Measurements from ENCODE around the gene ESRP2.

Gene ESRP2

GRCh38 chr16:68265078-68265920 is 29.4 kb upstream of the ESRP2 start:
- intact Hi-C loops (cut with DNase I), result no loop called here
- DNase-seq, result peak in 32 of 42 donors; percentile 13 to 62 (median 37)

- intact Hi-C loops (cut with DNase I), result no loop called here
Observed at GRCh38 chr16:68264128-68265077, 28.5 kb upstream of the ESRP2 start, which contains the start of gene SLC7A6. SLC7A6 (plus strand) TSS chr16:68264526; CDS start chr16:68274727, 10,201 bp downstream.

GRCh38 chr16:68263559-68264127 is 27.7 kb upstream of the ESRP2 start:
- no peak for DNase-seq
- intact Hi-C loops (cut with DNase I), result no loop called here

More at GRCh38 chr16:68264128-68265077, 28.5 kb upstream of the ESRP2 start, which contains the start of gene SLC7A6:
- peak; percentile 44 to 89 (median 79) for DNase-seq

DNA sequence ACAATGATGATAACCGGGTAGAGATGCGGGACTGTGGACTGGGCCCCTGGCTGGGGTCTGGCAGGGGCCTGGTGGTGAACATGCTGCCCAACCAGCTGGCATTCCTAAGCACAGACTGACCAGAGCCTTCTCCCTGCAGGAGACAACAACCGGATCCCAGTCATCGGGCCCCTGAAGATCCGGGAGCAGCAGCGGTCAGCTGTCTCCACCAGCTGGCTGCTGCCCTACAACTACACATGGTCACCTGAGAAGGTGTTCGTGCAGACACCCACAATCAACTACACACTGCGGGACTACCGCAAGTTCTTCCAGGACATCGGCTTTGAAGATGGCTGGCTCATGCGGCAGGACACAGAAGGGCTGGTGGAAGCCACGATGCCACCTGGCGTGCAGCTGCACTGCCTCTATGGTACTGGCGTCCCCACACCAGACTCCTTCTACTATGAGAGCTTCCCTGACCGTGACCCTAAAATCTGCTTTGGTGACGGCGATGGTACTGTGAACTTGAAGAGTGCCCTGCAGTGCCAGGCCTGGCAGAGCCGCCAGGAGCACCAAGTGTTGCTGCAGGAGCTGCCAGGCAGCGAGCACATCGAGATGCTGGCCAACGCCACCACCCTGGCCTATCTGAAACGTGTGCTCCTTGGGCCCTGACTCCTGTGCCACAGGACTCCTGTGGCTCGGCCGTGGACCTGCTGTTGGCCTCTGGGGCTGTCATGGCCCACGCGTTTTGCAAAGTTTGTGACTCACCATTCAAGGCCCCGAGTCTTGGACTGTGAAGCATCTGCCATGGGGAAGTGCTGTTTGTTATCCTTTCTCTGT is 23.3 kb upstream of the ESRP2 start:
- intact Hi-C loops (cut with DNase I), result no loop called here
- DNase-seq, result no peak

- intact Hi-C loops (cut with DNase I), result no loop called here
Observed at GRCh38 chr16:68257906-68258800, 22.2 kb upstream of the ESRP2 start.

DNA sequence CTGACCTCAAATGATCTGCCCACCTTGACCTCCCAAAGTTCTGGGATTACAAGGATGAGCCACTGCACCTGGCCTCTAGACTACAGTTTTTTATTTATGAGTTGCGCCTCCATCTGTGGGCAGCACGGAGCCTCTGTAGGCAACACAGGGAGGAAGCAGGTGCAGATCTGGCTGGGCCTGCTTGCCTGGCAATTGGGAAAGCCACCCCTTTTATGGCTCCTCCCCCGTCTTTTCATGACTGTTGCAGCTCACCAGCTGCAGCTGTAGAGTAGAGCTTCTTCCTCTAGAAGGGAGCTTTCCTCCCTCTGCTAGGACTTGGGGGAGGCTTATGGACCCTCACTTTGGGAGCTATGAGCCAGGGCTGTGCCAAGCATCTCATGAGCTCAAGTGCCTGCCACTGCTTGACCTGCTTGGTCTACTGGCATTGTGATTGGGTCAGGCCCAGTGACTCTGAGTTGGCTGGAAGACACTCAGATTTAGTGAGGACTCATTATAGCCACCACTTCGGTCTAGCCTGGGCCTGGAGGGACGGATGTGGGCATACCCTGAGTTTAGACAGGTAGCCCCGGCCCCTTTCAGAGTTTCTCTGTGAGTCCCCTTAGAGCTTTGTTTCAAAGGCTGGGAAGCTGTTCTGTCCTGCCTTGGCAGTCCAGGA is 21.5 kb upstream of the ESRP2 start:
- intact Hi-C loops (cut with DNase I), result no loop called here
- no peak for DNase-seq

More at GRCh38 chr16:68257906-68258800, 22.2 kb upstream of the ESRP2 start:
- no peak for DNase-seq

- intact Hi-C loops (cut with DNase I), result no loop called here
- DNase-seq, result no peak
Observed at GRCh38 chr16:68255712-68256111, 19.8 kb upstream of the ESRP2 start.

- no peak for DNase-seq
- intact Hi-C loops (cut with DNase I), result no loop called here
Observed at GRCh38 chr16:68253721-68254120, 17.8 kb upstream of the ESRP2 start.

DNA sequence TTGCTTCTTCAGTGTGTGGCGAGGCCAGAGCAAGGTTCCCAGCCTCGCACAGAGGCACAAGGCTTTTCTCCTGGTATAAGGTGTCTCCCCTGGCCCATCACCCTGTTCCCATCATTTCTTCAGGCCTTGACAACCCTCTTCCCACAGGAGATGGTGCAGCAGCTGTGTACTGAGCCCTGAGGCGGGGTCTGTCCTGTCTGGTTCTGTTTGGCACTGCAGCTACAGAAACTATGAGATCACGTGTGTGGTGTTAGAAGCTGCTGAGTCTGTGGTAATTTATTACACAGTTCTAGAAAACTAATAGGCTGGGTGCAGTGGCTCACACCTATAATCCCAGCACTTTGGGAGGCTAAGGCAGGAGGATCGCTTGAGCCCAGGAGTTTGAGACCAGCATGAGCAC is 16.5 kb upstream of the ESRP2 start:
- DNase-seq, result no peak
- intact Hi-C loops (cut with DNase I), result no loop called here

- intact Hi-C loops (cut with DNase I), result no loop called here
- no peak for DNase-seq
Observed at GRCh38 chr16:68251832-68252231, 15.9 kb upstream of the ESRP2 start.

- intact Hi-C loops (cut with DNase I), result no loop called here
Observed at GRCh38 chr16:68250951-68251350, 15.0 kb upstream of the ESRP2 start.

DNA sequence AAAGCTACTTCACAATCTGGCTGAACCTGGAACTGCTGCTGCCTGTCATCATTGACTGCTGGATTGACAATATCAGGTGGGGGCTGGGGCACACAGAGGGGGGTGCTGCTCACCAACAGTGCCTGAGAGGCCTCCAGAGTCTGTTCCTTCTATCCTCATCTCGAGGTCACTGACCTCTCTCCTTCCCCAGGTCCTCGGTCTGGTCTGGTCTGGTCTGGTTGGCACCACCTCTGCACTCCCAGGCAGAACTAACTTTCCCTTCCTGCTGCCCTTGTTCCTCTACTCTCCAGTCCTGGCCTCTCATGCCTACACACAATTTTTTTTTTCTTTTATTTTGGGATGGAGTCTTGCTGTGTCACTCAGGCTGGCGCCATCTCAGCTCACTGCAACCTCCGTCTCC is 13.4 kb upstream of the ESRP2 start:
- intact Hi-C loops (cut with DNase I), result loop anchor here (5.0 kb wide), 2 partner anchors 63 to 83 kb away; partner anchors contain the start of genes PRMT7 and SLC7A6OS
- no peak for DNase-seq

More at GRCh38 chr16:68250951-68251350, 15.0 kb upstream of the ESRP2 start:
- DNase-seq, result no peak

GRCh38 chr16:68247932-68248331 is 12.0 kb upstream of the ESRP2 start:
- intact Hi-C loops (cut with DNase I), result loop anchor here (5.0 kb wide), 2 partner anchors 64 to 84 kb away; partner anchors contain the start of genes PRMT7 and SLC7A6OS
- DNase-seq, result no peak

- intact Hi-C loops (cut with DNase I), result loop anchor here (5.0 kb wide), 2 partner anchors 65 to 85 kb away; partner anchors contain the start of genes PRMT7 and SLC7A6OS
- peak in 9 of 42 donors; percentile 27 to 61 (median 40) for DNase-seq
Observed at GRCh38 chr16:68247400-68247799, 11.5 kb upstream of the ESRP2 start.

- DNase-seq, result no peak
- intact Hi-C loops (cut with DNase I), result loop anchor here (5.0 kb wide), 2 partner anchors 66 to 86 kb away; partner anchors contain the start of genes PRMT7 and SLC7A6OS
Observed at GRCh38 chr16:68246666-68247065, 10.7 kb upstream of the ESRP2 start.

- no peak for DNase-seq
- intact Hi-C loops (cut with DNase I), result loop anchor here (5.0 kb wide), 2 partner anchors 66 to 86 kb away; partner anchors contain the start of genes PRMT7 and SLC7A6OS
Observed at GRCh38 chr16:68246121-68246520, 10.2 kb upstream of the ESRP2 start.
